Activated T-cell treated with anti-CD3 and anti-CD28 coated beads, Interleukin-2, amount 50 U/mL, for 4 hours (primary cell): Measurements from ENCODE around the gene UNC5A. TPM values are rescaled to one million over a fixed set of nuclear protein-coding genes. Genes with fewer than 3 reads are reported as not detected.

Experiments used
- ATAC-seq, 2 donors: fragments of 200-7000 bp; cut with Tn5 transposase; one replicate each; pipeline ENCODE4 v1.10.0; 2021
- DNase-seq: peaks from one replicate; pipeline ENCODE4 v3.0.0-alpha.2; 2020
- H3K27me3 Mint-ChIP-seq: one replicate; pipeline ENCODE4 v1.8.0; 2021; ENCODE audit warnings: low read depth, mixed read lengths
- H3K36me3 Mint-ChIP-seq: one replicate; pipeline ENCODE4 v1.8.0; 2022; ENCODE audit warnings: mixed read lengths; ENCODE audit not compliant: insufficient read depth
- H3K4me1 Mint-ChIP-seq: one replicate; pipeline ENCODE4 v1.8.0; 2021; ENCODE audit warnings: low read depth, mixed read lengths
- H3K4me3 Mint-ChIP-seq: one replicate; pipeline ENCODE4 v1.8.0; 2021; ENCODE audit warnings: mild to moderate bottlenecking, moderate library complexity, mixed read lengths
- H3K9me3 Mint-ChIP-seq: one replicate; pipeline ENCODE4 v1.8.0; 2021; ENCODE audit warnings: mixed read lengths
- total RNA-seq, 3 donors: library from RNA; stranded (reverse); gene quantifications; one replicate each; pipeline ENCODE4 v1.2.1, GENCODE V29; 2021

UNC5A gene
- total RNA-seq, 3 donors from 2014 or later = not detected

DNA sequence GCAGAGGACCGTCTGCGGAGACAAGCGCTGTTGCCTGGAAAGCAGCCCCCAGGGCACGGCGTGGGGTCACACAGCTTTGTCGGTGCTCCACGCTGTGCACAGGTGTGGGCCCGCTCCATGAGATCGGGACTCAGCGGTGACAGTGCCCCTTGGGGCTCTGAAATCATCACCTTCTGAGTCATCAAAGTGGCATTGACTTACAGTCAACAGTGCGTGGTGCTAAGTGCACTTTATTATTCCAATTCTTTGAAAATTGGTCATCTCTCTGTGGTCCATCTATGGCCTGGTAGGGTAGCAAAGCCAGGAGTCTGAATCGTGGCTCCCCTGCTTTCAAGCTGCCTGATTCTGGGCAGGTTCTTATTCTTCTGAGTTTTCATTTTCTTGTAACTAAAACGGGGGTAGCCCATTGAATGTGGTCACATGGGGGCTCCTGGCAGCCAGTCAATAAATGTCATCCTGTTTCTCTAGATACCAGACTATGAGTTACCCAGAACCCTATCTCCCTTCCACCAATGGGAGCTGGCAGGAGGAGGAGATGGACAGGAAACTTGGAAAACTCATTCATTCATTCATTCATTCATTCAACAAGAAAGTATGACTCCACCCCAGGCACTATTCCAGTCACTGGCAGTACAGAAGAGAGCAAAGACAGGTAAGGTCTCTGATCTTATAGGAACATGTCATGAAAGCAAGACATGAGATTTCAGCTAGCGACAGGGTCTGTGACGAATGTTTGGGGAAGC is 20.3 kb upstream of the UNC5A start:
- H3K36me3 Mint-ChIP-seq = no peaks in the 10 kb centered on the region
- no peaks in the 10 kb centered on the region for H3K9me3 Mint-ChIP-seq
- no peak overlapping the region for H3K4me3 Mint-ChIP-seq
- no peaks in the 10 kb centered on the region for H3K4me1 Mint-ChIP-seq
- no peak for DNase-seq
- ATAC-seq = no peak
- H3K27me3 Mint-ChIP-seq = peaks cover 53% of the 10 kb centered on the region

DNA sequence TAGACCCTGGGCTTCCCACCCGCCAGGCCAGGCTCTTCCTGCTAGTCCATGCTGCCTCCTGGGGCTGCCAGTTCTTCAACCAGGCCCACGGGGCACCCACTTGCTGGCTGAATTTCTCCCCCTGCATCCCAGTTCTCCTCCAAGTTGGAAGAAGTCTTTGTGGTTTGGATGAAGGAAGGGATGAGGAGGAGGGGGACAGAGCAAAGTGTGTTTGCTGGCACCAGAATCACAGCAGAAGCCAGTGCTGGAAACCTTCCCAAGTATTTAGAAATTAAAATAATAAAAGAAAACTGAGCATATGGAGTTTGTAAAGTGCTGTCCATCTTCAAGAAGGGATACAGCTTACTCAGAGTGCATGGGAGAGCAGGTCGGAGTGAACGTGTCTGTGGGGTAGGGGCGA is 19.4 kb upstream of the UNC5A start:
- ATAC-seq (no peak), DNase-seq (no peak)
- H3K9me3 Mint-ChIP-seq = no peaks in the 10 kb centered on the region
- no peak overlapping the region for H3K4me3 Mint-ChIP-seq
- no peaks in the 10 kb centered on the region for H3K36me3 Mint-ChIP-seq
- H3K4me1 Mint-ChIP-seq = no peaks in the 10 kb centered on the region
- H3K27me3 Mint-ChIP-seq = peaks cover 59% of the 10 kb centered on the region

DNA sequence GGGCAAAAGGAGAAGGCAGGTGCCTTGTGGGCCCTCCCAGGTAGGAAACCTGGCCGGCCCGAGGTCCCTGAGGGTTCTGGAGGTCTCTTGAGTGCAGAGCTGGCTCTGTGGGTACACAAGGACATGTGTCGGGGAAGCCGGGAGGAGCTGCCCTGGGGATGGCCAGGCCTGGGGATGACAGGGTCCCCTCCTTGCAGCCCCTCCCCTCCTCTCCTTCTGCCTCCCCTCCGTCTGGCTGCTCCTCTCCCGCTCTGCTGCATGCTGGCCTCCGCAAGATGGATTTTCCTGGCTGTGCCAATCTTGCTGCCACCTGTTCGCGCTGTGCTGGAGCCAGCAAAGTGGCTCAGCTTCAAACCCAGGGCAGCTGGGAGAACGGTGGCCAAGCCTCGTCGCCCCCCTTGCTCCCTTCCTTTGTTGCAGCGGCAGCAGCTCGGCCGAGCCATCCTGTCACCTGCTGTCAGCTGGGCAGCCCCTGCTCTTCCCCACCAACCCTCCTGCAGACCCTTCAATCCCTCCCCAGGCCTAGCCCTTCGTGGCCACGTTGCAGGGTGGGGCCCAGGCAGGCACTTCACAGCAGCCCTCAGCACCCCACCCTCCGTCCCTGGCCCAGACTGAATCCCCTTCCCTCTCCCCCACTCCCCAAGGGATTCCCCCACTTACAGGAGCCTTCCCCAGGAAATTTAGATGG is 17.6 kb upstream of the UNC5A start:
- no peaks in the 10 kb centered on the region for H3K9me3 Mint-ChIP-seq
- H3K36me3 Mint-ChIP-seq = no peaks in the 10 kb centered on the region
- no peaks in the 10 kb centered on the region for H3K4me1 Mint-ChIP-seq
- ATAC-seq (no peak), DNase-seq (no peak)
- peaks cover 67% of the 10 kb centered on the region for H3K27me3 Mint-ChIP-seq
- H3K4me3 Mint-ChIP-seq = no peak overlapping the region

DNA sequence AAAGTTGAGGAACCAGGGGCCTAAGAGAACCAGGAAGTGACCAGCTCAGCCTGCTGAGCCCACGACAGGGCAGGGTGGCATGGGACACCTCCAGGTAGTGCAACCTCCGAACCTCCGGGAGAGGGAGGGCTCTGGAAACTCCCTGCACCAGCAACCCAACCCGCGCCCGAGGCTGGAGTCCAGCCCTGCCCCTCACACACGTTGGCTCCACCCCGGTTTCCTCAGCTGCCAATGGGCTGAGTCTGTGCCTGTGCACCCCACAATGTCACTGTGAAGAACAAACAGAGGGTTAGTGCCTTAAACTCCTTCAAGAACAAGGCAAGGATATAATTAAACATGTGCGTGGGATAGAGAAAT is 17.0 kb upstream of the UNC5A start:
- Mint-ChIP-seq H3K4me1 (no peaks in the 10 kb centered on the region), H3K36me3 (no peaks in the 10 kb centered on the region), H3K9me3 (no peaks in the 10 kb centered on the region), H3K27me3 (peaks cover 64% of the 10 kb centered on the region), H3K4me3 (no peak overlapping the region)
- no peak for DNase-seq
- no peak for ATAC-seq

DNA sequence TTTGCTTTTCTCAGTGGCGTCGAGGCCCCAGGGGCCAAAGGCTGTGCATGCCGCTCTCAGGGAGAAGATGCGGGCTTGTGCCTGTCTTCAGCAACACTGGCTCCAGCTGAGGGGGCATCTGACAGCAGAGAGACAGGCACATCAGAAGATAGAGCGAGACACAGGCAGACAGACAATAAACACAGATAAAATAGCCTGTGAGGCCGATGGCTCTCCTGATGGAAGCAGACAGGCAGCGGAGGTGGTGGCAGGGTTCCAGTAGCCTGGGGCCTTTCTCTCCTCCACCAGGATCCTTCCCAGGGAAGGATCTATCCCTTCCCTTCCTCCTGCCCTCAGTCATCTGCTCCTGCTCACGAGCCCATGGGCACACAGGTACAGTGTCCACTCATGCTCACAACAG is 16.6 kb upstream of the UNC5A start:
- ATAC-seq (no peak), DNase-seq (no peak)
- H3K9me3 Mint-ChIP-seq = no peaks in the 10 kb centered on the region
- H3K36me3 Mint-ChIP-seq = no peaks in the 10 kb centered on the region
- no peaks in the 10 kb centered on the region for H3K4me1 Mint-ChIP-seq
- H3K4me3 Mint-ChIP-seq = no peak overlapping the region
- peaks cover 61% of the 10 kb centered on the region for H3K27me3 Mint-ChIP-seq

DNA sequence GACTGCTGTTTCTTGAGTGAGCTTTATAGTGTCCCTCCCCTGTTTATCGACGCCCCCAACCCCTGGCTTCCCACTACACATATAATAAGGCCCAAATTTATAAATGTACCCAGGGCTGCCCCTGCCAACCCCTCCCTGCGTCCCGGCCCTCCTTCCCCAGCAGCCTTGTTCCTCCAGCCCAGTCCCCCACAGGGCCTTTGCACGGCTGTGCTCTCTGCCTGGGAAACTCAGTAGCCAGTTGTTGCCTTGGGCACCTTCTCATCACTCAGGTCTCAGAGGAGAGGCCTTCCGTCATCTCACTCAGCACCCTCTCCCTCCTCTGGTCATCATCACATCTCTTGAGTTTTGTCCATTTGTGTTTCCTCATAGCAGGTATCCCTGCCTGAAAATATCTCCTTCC is 15.8 kb upstream of the UNC5A start:
- H3K27me3 Mint-ChIP-seq = peaks cover 53% of the 10 kb centered on the region
- no peak overlapping the region for H3K4me3 Mint-ChIP-seq
- ATAC-seq (no peak), DNase-seq (no peak)
- no peaks in the 10 kb centered on the region for H3K36me3 Mint-ChIP-seq
- H3K4me1 Mint-ChIP-seq = no peaks in the 10 kb centered on the region
- no peaks in the 10 kb centered on the region for H3K9me3 Mint-ChIP-seq

DNA sequence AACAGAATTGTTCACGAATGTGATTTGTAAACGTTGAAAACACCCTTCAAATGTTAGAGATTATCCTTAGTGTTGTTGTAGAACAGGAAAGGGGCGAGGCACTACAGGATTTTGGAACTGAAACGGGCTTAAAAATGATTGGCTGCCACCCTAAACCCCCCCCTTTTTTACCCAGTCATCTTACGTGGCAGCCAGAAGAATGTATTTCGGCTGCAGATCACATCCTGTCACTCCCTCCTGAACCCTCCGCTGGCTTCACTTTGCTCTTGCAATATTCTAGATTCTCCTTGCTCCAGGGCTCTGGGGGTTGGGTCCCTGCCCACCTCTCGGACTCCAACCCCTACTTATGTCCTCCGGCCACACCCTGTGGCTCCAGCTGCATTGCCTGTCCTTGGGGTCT is 13.9 kb upstream of the UNC5A start:
- H3K36me3 Mint-ChIP-seq = no peaks in the 10 kb centered on the region
- DNase-seq (no peak), ATAC-seq (no peak)
- H3K4me3 Mint-ChIP-seq = no peak overlapping the region
- H3K9me3 Mint-ChIP-seq = no peaks in the 10 kb centered on the region
- no peaks in the 10 kb centered on the region for H3K4me1 Mint-ChIP-seq
- peaks cover 45% of the 10 kb centered on the region for H3K27me3 Mint-ChIP-seq

DNA sequence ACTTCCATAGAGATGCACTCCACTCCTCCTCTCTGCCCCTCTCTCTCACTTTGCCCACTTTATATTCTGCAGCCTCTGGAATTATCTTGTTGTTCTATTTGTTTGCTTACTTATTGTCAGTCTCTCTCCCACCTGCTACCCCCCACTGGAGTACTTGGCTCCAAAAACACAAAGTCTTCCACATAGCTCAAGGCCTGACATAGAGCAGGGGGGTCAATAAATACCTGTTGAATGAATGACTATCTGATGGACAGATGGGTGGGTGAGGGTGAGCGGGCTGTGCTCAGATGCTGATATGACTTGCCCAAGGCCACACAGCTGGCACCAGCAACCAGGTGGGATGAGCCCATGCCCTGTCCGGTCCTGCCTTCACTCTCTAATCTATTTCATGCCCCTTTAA is 13.4 kb upstream of the UNC5A start:
- no peak overlapping the region for H3K4me3 Mint-ChIP-seq

DNA sequence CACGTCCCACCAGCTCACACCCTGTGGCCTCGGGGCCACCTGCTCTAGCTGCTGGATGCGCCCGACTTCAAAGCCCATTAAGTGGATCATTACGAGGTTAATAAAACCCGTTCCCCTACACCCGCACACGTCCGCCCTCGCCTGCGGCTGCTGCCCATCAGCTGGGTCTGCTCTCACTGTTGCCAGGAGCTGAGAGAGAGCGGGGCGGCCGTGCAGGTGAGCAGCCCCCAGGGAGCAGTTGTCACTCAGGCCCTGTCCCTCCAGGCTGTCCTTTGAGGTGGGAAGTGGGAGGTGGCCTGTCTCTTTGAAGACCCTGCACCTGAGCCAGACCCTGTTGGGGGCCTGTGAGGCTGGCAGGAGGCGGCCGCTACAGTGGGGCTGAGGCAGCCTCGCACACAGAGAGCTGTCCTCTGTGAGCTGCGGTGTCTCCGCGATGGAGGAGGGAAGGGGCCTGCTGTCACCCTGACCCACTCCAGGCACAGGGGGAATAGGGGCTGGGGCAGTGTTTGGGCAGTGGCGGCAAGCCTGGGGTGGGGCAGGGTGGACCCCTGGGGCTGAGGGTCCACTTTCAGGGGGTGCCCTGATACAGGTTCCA is 12.8 kb upstream of the UNC5A start:
- Mint-ChIP-seq H3K4me1 (no peaks in the 10 kb centered on the region), H3K4me3 (no peak overlapping the region), H3K27me3 (peaks cover 47% of the 10 kb centered on the region), H3K36me3 (no peaks in the 10 kb centered on the region), H3K9me3 (no peaks in the 10 kb centered on the region)
- DNase-seq (no peak), ATAC-seq (no peak)

More for the DNA sequence above, 13.4 kb upstream of the UNC5A start:
- no peak for ATAC-seq
- Mint-ChIP-seq H3K27me3 (peaks cover 44% of the 10 kb centered on the region), H3K4me1 (no peaks in the 10 kb centered on the region), H3K36me3 (no peaks in the 10 kb centered on the region), H3K9me3 (no peaks in the 10 kb centered on the region)
- no peak for DNase-seq

DNA sequence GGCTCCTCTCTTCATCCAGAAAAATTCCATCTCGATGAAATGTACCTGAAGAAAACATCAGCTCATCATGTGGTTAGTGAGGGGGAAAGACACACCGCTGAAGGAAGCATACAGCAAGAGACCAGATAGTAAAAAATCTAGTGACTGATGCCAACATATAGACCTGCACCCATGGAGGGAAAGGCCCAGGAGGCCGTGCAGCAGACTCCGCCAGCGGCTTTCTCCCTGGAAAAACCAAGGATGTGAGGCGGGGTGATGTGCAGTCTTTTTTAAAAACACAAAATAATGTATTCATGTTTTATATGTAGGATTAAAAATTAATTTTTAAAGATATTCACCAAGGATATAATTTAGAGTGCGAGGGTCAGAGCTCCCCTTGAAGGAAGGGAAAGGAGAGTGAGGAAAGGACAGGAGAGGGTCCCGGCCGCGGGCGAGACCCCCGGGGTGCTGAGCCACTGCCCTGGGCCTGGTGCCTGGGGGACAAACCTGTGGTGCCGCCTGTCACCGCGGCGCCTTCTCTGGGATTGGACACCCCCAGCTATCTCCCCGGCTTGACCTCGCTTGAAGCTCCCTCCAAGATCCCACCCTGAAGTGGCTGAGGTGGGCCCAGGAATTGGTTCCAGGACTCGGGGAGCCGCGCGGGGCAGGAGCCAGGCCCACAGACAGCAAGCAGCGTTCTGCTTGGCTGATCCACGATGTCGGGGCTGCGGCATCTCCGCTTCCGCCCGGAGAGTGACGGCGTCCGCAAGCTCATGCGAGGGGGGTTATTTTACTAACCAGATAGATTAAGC is 12.1 kb upstream of the UNC5A start:
- Mint-ChIP-seq H3K9me3 (no peaks in the 10 kb centered on the region), H3K4me1 (no peaks in the 10 kb centered on the region), H3K36me3 (no peaks in the 10 kb centered on the region), H3K27me3 (peaks cover 48% of the 10 kb centered on the region), H3K4me3 (no peak overlapping the region)
- ATAC-seq = no peak
- no peak for DNase-seq

DNA sequence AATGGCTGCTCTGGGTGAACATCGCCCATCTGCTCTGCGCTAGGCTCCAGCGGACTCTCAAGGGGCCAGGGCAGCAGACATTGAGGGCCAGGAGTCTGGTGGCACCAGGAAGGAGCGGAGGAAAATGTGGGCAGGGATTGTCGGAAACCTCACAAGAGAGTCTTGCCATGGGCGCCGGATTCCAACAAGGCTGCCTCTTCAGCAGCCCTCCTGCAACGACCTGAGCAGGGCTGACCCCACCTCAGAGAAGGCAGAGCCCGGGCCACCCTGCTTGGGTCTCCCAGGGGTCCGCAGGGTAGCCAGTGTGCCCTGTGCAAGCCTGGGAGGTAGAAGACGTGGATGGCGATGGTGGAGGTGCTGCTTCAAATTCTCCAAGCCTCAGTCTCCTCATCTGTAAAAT is 11.4 kb upstream of the UNC5A start:
- H3K36me3 Mint-ChIP-seq = no peaks in the 10 kb centered on the region
- ATAC-seq (no peak), DNase-seq (no peak)
- H3K4me1 Mint-ChIP-seq = no peaks in the 10 kb centered on the region
- no peak overlapping the region for H3K4me3 Mint-ChIP-seq
- no peaks in the 10 kb centered on the region for H3K9me3 Mint-ChIP-seq
- peaks cover 51% of the 10 kb centered on the region for H3K27me3 Mint-ChIP-seq

DNA sequence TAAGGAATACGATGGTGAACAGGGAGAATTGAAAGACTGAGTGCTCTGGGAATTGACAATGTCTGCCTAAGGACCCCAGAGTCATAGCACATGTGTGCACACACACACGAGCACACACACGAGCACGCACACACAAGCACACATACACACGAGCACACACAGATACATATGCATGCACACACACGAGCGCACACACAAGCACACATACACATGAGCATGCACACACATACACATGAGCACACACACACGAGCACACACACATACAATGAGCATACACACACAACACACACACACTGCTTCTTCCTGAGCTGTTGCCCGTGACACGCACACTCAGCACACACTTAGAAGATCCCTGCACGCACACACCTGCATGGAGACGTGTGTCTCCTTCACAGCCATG is 10.9 kb upstream of the UNC5A start:
- Mint-ChIP-seq H3K9me3 (no peaks in the 10 kb centered on the region), H3K4me1 (no peaks in the 10 kb centered on the region), H3K4me3 (no peak overlapping the region), H3K36me3 (no peaks in the 10 kb centered on the region), H3K27me3 (peaks cover 52% of the 10 kb centered on the region)
- ATAC-seq (no peak), DNase-seq (no peak)

DNA sequence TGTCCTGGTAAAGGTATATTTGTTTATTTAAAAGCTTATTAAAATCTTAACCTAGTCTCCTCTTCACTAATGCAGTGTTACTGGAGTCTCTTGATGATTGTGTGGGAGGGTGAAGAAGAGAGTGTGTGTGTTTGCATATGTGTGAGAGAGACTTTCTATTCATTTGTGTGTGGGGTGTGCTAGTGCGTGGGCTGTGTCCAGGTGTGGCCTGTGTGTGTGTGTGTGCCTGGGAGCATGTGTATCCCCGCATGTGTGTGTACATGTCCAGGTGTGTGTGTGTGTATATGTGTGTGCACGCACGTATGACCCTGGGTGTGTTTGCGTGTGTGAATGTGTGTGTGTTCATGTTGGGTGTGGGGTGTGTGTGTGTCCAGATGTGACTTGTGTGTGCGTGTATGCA is 10.3 kb upstream of the UNC5A start:
- H3K27me3 Mint-ChIP-seq = peaks cover 52% of the 10 kb centered on the region
- H3K36me3 Mint-ChIP-seq = no peaks in the 10 kb centered on the region
- DNase-seq = no peak
- H3K4me3 Mint-ChIP-seq = no peak overlapping the region
- no peaks in the 10 kb centered on the region for H3K4me1 Mint-ChIP-seq
- no peak for ATAC-seq
- H3K9me3 Mint-ChIP-seq = no peaks in the 10 kb centered on the region

DNA sequence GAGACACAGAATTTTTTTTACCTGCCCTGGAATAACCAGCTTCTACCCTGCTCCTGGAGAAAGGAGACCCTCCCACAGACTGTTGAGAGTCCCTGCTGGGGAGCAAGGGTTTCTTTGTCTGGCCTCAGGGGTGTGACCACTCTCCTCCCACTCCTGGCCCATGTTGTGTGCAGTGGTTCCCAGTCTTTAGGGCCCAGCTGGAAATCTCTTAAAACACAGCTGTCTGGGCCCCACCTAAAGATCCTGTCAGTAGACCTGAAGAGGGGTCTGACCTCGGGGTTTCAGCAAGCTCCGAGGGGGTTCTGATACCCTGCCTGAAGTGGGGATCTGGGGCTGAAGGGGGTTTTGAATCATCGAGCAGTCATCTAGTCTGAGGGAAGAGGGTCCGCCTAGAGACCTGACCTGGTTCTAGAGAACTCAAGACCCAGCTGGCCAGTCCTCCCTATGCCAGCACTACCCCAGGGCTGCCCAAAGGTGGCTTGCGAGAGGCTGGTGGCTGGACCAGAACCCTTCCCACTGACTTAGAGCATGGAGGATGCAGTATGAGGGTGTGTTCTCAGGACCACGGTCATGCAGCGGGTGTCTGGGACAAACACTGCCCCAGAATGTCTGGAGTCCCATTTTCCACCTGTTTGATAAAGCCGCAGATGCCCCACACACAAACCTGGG is 8.1 kb upstream of the UNC5A start:
- no peak for ATAC-seq
- no peak overlapping the region for H3K4me3 Mint-ChIP-seq
- no peak for DNase-seq
- H3K9me3 Mint-ChIP-seq = no peaks in the 10 kb centered on the region
- H3K27me3 Mint-ChIP-seq = peaks cover 51% of the 10 kb centered on the region
- H3K36me3 Mint-ChIP-seq = no peaks in the 10 kb centered on the region
- H3K4me1 Mint-ChIP-seq = no peaks in the 10 kb centered on the region
